ENCODE data around the gene CNTN5. TPM values are rescaled to one million over a fixed set of nuclear protein-coding genes. Genes with fewer than 3 reads are reported as not detected.

The CNTN5 gene
- total RNA-seq, 2 donors from 2014 or later, result 1.4 to 3.3 TPM

DNA sequence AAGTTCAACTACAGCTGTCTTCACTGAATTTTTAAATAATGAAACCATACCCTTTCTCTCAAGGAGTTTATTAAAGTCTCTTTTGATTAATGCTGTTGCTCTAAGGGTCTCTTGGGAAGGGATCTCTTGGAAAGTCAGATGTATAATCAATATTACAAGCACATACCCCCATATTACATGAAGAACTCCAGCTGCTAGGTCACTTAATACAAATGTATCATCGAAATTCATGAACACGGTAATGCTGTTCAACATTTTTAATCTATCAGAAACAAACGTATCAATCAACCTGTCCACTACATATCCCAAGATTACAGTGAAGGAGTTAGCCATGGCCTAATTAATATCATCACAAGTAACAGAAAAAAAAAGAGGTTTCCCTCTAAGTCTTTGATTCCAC is 1283.1 kb downstream of the CNTN5 start:
- H3K36me3 ChIP-seq (ENCODE audit: control insufficient read depth, insufficient read depth, low read length), result no peaks in the 10 kb centered on the region
- H3K4me1 ChIP-seq (ENCODE audit: control insufficient read depth, insufficient read depth, low read length), result peaks cover 6% of the 10 kb centered on the region
- H3K9me3 Mint-ChIP-seq, result no peaks in the 10 kb centered on the region
- H3K27ac ChIP-seq (ENCODE audit: low read depth, low read length), result no peak overlapping the region
- no peaks in the 10 kb centered on the region for H3K27me3 ChIP-seq (ENCODE audit: control insufficient read depth, insufficient read depth, low read length, poor library complexity, severe bottlenecking)
- no peak overlapping the region for H3K4me3 ChIP-seq (ENCODE audit: low read length)
- H3K4me3 Mint-ChIP-seq, result no peak overlapping the region
- no peaks in the 10 kb centered on the region for H3K27me3 Mint-ChIP-seq (ENCODE audit: insufficient read depth)
- no peak overlapping the region for H3K9ac ChIP-seq (ENCODE audit: extremely low read depth, low read length, poor library complexity, severe bottlenecking)
- 80 to 89% methylated on average over 1 to 3 of the region's 3 CpGs for WGBS, 2 experiments (ENCODE audit: insufficient coverage in 1 of 2, insufficient read length in 1 of 2)
- H3K4me1 Mint-ChIP-seq, result peaks cover 4% of the 10 kb centered on the region
- no peak for DNase-seq
- no peak overlapping the region for H3K27ac Mint-ChIP-seq
- no peaks in the 10 kb centered on the region for H3K9me3 ChIP-seq (ENCODE audit: control insufficient read depth, low read length)
- TF ChIP-seq CTCF (conservative IDR thresholded peaks at IDR 0.05), result no peak
- no peaks in the 10 kb centered on the region for H3K36me3 Mint-ChIP-seq (ENCODE audit: low read depth)

DNA sequence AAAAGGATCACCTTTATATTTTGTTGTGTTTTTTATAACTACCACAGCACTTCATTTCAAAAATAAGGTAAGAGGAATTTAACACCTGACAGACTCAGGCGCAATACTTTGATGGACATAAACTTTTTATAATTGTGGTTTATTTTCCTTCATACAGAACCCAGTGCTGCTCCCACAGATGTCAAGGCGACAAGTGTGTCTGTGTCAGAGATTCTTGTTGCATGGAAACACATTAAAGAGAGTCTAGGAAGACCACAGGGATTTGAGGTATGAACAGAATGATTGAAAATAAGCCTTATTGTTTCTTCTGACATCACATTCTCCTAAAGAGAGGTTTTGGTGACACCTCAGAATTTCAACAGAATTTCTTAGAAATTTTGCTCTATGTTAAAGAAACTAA is 1287.5 kb downstream of the CNTN5 start:
- TF ChIP-seq CTCF (conservative IDR thresholded peaks at IDR 0.05), result no peak
- Mint-ChIP-seq H3K4me1 (no peaks in the 10 kb centered on the region), H3K4me3 (no peak overlapping the region), H3K27me3 (ENCODE audit: insufficient read depth) (no peaks in the 10 kb centered on the region), H3K36me3 (ENCODE audit: low read depth) (no peaks in the 10 kb centered on the region), H3K27ac (no peak overlapping the region), H3K9me3 (no peaks in the 10 kb centered on the region)
- H3K9me3 ChIP-seq (ENCODE audit: control insufficient read depth, low read length), result no peaks in the 10 kb centered on the region
- 80% methylated on average over 1 of the region's 2 CpGs; no CpG with 5 or more reads in 1 of the 2 experiments for WGBS, 2 experiments (ENCODE audit: insufficient coverage in 1 of 2, insufficient read length in 1 of 2)
- no peaks in the 10 kb centered on the region for H3K4me1 ChIP-seq (ENCODE audit: control insufficient read depth, insufficient read depth, low read length)
- peaks cover 5% of the 10 kb centered on the region for H3K27me3 ChIP-seq (ENCODE audit: control insufficient read depth, insufficient read depth, low read length, poor library complexity, severe bottlenecking)
- no peak overlapping the region for H3K27ac ChIP-seq (ENCODE audit: low read depth, low read length)
- H3K36me3 ChIP-seq (ENCODE audit: control insufficient read depth, insufficient read depth, low read length), result no peaks in the 10 kb centered on the region
- no peak overlapping the region for H3K4me3 ChIP-seq (ENCODE audit: low read length)
- no peak overlapping the region for H3K9ac ChIP-seq (ENCODE audit: extremely low read depth, low read length, poor library complexity, severe bottlenecking)
- DNase-seq, result no peak

DNA sequence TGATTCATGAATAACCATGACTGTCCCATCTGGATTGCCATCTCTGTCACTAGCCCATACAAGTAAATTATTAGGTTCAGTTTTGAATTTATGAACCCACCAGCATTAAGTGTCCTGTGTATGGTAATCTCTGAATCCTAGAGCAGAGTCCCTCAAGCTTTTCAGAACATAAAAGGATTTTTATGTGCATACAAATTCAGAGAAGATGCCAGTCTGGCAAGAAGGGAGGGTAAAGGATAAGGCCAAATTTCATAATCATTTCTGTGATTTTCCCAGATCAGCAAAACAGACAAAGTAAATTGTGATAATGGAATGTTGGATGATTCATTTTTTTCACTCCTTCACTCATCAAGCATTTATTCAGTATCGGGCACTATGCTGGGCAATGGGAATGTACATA is 1295.2 kb downstream of the CNTN5 start:
- no peak for TF ChIP-seq CTCF (conservative IDR thresholded peaks at IDR 0.05)
- no peaks in the 10 kb centered on the region for H3K9me3 ChIP-seq (ENCODE audit: control insufficient read depth, low read length)
- H3K9me3 Mint-ChIP-seq, result no peaks in the 10 kb centered on the region
- no peak overlapping the region for H3K4me3 ChIP-seq (ENCODE audit: low read length)
- H3K4me1 Mint-ChIP-seq, result no peaks in the 10 kb centered on the region
- no peaks in the 10 kb centered on the region for H3K36me3 ChIP-seq (ENCODE audit: control insufficient read depth, insufficient read depth, low read length)
- H3K27ac ChIP-seq (ENCODE audit: low read depth, low read length), result no peak overlapping the region
- peaks cover 26% of the 10 kb centered on the region for H3K27me3 ChIP-seq (ENCODE audit: control insufficient read depth, insufficient read depth, low read length, poor library complexity, severe bottlenecking)
- no peaks in the 10 kb centered on the region for H3K36me3 Mint-ChIP-seq (ENCODE audit: low read depth)
- peaks cover 8% of the 10 kb centered on the region for H3K27me3 Mint-ChIP-seq (ENCODE audit: insufficient read depth)
- H3K4me3 Mint-ChIP-seq, result no peak overlapping the region
- no CpG with 5 or more reads among the region's 1 CpG for WGBS, 2 experiments (ENCODE audit: insufficient coverage in 1 of 2, insufficient read length in 1 of 2)
- H3K9ac ChIP-seq (ENCODE audit: extremely low read depth, low read length, poor library complexity, severe bottlenecking), result no peak overlapping the region
- no peak for DNase-seq
- H3K27ac Mint-ChIP-seq, result no peak overlapping the region
- H3K4me1 ChIP-seq (ENCODE audit: control insufficient read depth, insufficient read depth, low read length), result no peaks in the 10 kb centered on the region
